ENCODE results near the gene SPACA7. TPM values are rescaled to one million over a fixed set of nuclear protein-coding genes. Genes with fewer than 3 reads are reported as not detected.

Gene SPACA7, protein sequence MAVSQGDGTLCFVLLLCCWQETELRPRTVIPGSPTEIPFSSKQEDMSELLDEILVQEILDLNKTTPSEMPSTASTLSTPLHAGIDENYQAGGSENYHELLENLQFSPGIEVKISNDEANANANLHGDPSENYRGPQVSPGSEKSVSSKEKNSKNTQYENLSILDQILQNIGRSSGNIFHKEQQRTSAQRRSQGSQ
- total RNA-seq, result not detected
- long read RNA-seq, result 0 reads

DNA sequence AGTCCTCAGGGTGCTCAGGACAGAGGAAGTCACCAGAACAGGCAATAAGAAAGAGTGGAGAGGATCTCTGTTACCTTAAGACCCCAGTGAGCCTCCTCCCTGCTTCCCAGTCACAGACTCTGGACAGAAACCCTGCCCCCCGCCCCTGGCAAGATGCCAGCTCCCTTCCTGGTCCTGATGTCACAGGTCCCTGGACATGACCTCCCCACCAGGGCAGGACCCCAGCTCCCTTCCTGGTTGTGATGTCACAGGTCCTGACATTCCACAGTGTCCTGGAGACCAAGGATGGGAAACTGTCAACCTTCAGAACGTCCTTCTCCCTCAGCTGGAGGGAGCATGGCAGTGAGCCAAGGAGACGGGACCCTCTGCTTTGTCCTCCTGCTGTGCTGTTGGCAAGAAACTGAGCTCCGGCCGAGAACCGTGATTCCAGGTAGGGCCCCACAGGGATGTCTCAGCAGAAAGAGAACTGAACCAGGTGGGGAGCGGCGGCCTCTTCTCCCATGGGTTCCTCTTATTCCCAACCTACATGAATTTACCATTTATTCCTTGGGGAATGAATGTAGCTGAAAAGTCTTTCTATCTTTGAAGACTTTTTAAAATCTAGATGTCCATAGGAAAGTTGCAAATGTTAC is at the start of gene SPACA7:
TSS of gene SPACA7 (plus strand) at position 306 of the 632 bp plus-strand sequence. CDS start at position 337, 31 bp downstream.
- ATAC-seq, result no peak
- no peak for DNase-seq
- intact Hi-C loops (cut with micrococcal nuclease), result no loop called here

DNA sequence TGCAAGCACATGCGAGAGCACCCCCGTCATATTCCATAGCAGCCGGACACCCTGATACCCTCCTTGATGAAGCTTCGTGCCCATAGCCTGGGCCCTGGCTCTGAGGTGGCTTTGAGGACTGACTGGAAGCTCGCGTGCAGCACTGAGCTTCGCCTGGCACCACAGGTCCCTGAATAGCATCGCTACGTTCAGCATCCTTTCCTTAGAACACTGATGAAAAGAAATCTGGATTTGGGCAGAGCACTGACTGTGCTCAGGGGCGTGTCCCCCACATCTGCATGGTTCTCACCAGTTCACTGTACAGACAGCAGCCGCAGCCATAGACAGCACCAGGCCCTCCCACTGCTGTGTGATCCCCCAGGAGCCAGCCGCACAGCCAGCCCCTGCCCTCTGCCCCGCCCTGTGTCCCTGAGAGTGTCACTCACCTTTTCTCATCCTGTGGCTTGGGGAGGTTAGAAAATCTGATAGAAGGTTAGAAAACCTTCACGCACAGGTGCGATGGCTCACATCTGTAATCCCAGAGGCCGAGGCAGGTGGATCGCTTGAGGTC is 49.3 kb upstream of the SPACA7 start:
- no peak for DNase-seq
- intact Hi-C loops (cut with micrococcal nuclease), result no loop called here
- ATAC-seq, result no peak

DNA sequence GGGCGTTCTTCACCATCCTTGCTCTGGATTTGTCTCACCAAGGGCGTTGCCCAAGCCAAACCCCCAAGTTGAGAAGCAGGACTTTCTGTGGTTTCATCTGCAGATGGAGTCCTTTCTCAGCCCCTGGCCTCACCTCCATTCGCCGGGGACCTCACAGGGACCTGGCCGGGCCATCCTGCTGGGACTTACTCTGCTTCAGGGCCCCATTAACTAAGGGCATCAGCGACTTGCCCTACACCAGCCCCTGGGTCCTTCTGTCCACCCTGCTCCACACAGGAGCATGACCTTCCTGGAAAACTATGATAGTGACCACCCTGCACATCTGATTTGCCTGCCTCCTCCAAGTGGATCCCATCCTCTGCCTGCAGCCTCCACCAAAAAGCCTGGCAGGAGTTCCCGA is 47.2 kb upstream of the SPACA7 start:
- intact Hi-C loops (cut with micrococcal nuclease), result no loop called here
- ATAC-seq (no peak), DNase-seq (no peak)

DNA sequence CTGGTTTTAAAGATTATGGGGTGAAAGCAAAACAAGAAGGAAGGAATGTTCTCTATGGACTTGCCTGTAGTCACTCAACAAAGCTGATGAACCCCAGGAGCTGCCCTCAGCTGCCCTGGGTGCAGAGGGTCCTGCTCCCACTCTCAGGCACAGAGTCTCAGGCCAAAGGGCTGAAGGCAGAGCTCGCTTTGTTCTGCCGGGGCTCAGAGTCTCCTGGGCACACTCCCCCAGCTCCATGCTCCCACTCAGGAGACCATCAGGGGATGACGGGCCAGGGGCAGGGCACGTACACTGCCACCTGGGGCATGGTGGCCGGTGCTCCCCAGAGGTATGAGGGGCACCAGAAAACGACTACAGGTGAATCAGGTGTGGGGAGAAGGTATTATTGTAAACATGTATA is 46.8 kb upstream of the SPACA7 start:
- DNase-seq, result no peak

DNA sequence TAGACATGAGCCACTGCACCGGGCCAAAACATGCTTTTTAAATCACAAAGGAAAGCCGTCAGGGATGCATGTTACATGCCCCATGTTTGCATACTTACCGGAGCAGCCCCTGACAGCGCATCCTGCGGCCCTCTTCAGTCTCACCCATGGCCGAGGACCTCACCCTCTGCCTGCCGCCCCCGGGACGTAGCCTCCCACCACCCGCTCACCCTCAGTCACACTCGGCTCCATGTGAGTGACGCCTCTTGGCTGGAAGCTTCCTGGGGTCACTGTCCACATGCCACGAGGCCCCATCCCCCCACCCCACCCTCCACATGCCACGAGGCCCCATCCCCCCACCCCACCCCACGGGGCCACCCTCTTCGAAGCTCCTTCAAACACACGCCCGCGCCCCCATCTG is 46.1 kb upstream of the SPACA7 start:
- ATAC-seq, result no peak
- DNase-seq, result no peak
- intact Hi-C loops (cut with micrococcal nuclease), result no loop called here

More for the DNA sequence above, 46.8 kb upstream of the SPACA7 start:
- intact Hi-C loops (cut with micrococcal nuclease), result no loop called here
- ATAC-seq, result no peak

DNA sequence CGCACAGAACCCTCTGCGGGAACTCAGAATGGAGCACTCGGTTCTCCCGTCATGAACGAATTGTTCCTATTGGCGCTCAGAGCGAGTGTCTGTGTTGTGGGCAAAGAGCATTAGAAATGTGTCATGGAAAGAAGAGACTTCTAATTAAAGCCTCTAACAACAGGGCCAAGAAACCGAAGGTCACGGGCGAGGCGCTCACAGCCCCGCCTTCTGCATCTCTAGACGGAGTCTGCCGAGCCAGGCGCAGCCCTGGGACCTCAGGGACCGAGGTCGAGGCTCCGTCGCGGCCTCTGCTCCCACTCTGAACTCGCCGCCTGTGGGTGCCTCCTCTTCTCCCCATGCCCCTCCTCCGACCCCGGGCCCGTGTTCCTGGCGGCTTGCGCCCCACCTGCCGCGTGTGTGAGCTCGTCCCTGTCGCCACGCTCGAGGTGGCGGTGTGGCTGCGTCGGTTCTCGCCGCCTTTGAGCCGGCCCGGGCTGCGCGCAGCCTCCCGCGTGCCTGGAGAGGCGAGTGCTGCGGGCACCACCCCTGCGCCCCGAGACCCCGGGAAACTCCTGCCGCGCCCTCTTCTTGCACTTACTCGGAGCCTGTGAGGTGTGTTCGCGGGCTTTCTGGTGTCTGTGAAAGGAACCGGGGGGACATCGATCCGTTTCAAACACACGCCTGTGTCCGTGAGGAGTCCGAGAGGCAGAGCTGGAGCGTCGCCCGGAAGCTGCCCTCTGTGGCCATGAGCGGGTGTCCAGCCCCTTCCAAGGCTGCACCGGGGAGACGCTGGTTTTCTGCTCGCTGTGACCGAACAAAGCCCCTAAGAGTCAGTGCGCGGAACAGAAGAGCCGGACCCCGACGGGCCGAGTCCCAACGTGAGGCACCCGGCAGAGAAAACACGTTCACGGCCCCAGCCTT is 45.4 kb upstream of the SPACA7 start:
- ATAC-seq, result no peak
- no peak for DNase-seq
- intact Hi-C loops (cut with micrococcal nuclease), result no loop called here

DNA sequence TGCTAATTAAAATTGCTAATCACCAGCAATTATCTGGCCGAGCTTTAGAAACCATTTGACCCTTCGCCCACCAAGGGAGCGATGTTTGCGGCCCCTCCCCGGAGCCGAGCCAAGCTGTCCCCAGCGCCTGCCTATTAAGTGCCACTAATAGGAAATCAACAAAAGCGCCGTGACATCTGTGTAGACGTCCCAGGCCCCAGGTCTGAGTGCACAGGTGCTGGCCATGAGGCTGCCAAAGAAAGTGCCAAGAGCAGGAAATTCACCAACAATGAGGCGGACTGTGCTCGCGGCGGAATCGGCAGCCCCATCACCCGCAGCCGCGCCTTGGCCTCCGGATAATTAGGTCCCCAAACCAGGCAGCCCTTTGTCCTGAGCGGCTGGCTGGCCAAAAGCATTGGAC is 44.5 kb upstream of the SPACA7 start:
- no peak for ATAC-seq
- intact Hi-C loops (cut with micrococcal nuclease), result no loop called here

DNA sequence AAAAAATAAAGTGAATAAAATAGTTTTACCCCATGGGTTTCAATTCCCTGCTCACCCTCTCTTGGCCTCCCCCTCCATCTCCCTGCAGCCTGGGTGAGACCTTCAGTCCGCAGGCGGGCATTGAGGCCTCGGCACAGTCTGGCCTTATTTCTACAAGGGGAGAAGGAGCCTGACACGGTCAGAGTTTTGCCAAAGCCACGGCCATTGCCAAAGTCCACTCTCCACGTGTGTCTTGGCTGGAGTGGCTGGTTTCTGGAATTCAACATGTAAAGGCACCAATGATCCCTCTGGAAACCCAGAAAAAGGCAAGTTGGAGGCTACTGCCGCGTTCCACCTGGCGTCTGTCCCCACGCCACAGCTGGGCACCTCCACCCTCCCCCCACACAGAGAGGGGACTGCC is 43.4 kb upstream of the SPACA7 start:
- ATAC-seq (no peak), DNase-seq (no peak)
- intact Hi-C loops (cut with micrococcal nuclease), result no loop called here

More for the DNA sequence above, 44.5 kb upstream of the SPACA7 start:
- DNase-seq, result no peak

DNA sequence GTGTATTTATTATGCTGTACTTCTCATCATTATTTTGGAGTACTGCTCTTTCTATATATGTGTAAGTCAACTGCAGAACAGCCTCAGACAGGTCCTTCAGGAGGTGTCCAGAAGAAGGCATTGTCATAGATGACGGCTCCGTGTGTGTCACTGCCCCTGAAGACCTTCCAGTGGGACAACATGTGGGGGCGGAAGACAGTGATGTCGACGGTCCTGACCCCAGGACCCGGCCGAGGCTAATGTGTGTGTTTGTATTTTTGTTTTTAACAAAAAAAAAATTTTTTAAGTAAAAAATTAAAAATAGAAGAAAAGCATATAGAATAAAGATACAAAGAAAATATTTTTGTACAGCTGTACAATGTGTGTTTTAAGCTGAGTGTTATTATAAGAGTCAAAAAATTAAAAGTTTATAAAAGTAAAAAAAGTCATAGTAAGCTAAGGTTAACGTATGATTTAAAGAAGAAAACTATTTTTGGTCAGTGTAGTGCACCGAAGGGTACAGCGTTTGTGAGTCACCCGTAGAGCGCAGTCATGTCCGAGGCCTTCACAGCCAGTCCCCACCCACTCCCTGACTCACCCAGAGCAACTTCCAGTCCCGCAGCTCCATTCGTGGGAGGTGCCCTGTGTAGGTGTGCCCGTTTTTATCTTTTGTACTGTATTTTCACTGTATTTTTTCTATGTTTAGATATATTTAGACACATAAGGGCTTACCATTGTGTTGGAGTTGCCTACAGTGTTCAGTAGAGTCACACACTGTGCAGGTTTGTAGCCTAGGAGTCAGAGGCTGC is 42.2 kb upstream of the SPACA7 start:
- ATAC-seq, result no peak
- no peak for DNase-seq
- intact Hi-C loops (cut with micrococcal nuclease), result no loop called here

DNA sequence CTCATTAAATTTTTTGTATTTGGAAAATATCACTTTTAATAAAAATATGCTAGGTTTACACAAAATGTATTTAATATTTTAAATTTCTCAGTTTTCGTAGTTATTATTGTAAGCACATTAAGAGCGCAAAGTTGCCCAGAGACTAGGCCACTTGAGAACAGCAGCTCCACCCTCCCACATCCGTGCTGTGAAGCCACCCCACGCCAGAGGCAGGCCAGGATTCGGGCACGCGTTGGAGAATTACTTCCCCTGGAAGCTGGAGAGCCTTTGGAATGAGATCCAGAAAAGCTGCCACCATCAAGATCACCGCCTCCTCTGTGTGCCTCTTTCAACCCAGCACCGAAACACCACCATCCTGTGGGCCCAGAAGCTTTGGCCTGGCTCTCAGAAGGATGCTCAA is 41.0 kb upstream of the SPACA7 start:
- DNase-seq (no peak), ATAC-seq (no peak)
- intact Hi-C loops (cut with micrococcal nuclease), result no loop called here

DNA sequence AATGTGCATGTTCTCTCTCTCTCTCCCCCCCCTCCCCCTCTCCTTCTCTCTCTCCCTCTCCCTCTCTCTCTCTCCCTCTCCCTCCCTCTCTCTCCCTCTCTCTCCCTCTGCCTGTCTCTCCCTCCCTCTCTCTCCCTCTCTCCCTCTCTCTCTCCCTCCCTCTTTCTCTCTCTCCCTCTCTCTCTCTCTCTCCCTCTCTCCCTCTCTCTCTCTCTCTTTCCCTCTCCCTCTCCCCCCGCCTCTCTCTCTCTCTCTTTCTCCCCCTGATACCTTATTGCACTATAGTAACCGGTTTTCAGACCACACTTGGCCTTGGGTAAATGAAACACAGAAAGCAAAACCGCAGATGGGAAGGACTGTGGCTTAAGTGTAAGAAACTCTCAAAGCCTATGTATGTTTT is 34.7 kb upstream of the SPACA7 start:
- intact Hi-C loops (cut with micrococcal nuclease), result no loop called here
- DNase-seq (no peak), ATAC-seq (no peak)

DNA sequence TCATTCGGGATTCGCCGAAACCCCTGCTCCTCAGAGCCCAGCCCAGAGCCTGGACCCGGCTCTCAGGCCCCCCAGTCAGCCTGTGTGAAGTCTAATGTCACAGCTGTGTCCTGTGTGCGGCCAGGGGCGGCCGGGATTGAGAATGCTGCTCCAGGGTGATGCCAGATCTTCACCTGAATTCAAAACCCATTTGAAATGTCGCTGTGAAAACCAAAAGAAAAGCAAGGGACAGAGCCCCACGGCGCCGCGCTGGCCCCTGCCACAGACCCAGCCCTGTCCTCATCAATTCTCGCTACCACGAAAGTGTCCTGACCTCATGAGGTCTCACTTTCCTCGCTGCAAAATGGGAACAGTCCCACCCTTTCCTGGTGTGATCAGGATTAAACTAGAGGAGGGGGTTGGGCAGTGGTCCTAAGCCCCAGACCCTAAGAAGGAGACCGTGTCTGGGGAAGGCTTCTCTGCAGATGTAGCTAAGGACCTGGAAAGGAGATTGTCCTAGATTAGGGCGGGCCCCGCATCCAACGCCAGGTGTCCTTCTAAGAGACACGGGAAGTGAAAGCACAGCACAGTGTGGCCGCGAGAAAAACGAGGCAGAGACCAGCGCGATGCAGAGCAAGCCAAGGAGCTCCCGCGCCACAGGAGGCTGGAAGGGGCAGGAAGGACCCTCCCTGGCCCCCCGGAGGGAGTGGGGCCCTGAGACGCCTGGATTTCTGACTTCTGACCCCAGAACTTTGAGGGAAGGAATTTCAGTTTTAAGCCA is 34.0 kb upstream of the SPACA7 start:
- intact Hi-C loops (cut with micrococcal nuclease), result no loop called here
- DNase-seq (no peak), ATAC-seq (no peak)

DNA sequence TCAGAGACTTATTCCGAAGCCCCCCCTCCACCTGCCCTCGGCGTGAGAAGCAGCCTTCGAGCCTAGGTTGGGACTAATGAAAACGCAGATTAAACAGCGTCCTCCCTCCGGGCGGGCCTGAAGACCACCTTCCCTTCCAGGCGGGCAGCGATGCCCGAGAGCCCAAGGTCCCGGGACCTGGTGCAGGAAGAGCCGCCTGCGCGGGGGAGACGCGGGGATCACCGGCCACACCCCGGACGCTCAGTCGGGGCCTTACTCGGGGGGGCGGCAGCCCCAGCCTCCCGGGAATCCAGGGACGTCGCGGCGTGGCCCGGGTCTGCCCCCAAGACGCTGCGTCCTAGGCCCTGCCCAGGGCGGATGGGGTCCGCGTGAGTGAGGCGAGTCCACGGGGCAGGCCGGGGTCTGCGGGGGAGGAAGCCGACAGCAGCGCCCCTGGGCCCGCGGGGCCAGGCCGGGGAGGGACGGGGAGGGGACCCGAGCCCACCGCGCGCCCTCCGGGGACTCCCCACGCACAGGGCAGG is 33.3 kb upstream of the SPACA7 start:
- intact Hi-C loops (cut with micrococcal nuclease), result no loop called here
- ATAC-seq, result no peak

DNA sequence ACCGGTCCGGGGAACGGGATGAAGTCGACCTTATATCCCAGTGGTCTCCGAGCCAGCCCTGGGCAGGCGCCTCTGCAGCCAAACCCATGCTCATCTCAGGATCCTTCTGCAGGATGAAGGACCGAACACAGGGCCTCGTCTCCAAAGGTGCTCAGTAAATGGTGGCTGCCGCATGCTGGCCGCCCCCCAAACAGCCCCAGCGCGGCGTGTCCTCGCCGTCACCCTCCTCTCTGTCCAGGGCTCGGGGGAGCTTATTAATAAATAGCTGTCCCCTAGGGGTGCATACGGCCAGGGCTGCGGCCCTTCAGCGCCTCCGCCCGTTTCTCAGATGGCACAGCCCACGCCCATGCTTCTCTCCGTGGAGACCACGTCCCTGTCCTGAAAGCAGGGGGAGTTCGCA is 32.6 kb upstream of the SPACA7 start:
- no peak for ATAC-seq
- DNase-seq, result no peak
- intact Hi-C loops (cut with micrococcal nuclease), result no loop called here

More for the DNA sequence above, 33.3 kb upstream of the SPACA7 start:
- DNase-seq, result no peak

DNA sequence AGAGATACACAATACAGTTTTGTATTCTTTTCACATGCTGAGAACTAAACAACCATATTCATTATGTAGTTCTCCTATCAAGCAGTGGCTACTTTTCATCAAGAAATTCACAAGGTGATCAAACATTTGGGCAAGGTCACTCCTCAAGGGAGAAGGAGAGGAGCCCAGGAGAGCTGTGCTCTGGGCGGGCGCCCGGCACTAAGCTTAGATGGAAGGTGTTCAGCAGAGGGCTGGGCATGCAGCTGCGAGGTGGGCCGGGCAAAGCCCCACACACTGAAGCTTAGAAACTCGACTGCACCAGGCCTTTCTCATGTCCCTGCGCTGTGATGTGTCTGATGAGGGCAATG is 30.4 kb upstream of the SPACA7 start:
- ATAC-seq, result no peak
- no peak for DNase-seq
- intact Hi-C loops (cut with micrococcal nuclease), result no loop called here

DNA sequence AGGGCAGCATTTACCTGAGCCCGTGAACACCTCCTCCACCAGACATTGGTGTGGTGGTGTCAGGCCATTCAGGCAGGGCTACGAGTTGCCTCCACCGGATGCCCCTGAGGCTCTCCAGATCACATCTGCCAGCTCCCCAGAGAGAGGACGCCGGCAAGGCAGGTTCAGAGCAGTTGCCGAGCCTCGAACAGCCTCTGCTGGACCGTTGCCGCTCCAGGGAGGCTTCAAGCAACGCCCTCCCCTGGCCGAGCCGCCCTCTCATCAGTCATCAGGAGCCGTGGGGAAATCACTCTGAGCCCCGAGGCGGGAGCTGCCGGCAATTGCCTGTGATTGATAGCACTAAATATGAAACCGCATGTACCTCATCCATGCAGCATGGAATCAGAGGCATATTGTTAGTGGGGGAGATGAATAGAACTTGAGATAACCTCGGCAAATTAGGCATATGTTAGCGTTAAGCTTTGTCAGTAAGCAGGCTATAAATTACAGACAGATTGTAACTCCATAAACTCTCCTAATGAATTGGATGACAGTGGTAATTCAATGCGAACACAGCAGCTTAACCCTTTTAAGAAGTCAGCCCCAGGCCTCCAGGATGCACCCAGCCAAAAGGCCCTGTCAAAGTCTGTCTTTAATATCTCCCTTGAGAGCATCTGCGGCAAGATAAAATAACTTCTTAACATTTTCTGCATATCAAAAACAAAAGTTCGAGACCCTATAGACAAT is 29.8 kb upstream of the SPACA7 start:
- intact Hi-C loops (cut with micrococcal nuclease), result no loop called here
- ATAC-seq (no peak), DNase-seq (no peak)

DNA sequence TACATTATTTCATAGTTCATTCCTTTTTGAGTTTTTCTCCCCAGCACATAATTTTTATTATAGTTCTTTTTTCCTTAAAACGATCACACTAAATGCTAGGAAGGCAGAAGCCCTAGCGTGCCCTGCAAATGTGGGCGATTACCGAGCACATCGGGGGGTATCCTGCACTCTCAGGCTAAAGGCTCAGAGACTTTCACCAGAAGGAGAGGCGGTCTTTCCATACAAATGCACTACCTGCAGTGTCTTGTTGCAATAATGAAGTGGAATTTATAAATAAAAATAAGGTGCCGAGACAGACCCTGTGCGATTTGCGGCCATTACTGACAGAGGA is 29.3 kb upstream of the SPACA7 start:
- no peak for ATAC-seq
- DNase-seq, result no peak
- intact Hi-C loops (cut with micrococcal nuclease), result no loop called here

DNA sequence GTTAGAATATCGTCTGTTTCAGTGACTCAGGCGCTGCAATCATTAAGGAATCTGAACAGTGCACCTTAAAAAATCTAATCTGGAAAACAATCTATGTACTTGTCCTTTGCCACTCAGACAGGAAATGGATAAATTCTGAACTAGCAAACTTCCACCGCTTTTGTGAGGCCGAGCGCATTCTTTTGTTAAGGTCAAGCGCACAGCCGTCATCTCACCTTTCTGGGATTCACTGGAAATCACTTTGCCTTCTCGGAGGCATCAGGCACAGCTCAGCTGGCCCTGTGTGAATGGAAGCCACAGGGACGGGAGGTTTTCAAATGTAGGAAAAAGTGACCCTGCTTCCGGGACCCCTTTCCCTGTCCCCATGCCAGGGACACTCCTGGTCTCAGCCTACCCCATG is 28.2 kb upstream of the SPACA7 start:
- ATAC-seq (no peak), DNase-seq (no peak)
- intact Hi-C loops (cut with micrococcal nuclease), result no loop called here

Data from left ventricle myocardium superior (tissue), 1 donor.